NCI-H82 treated with DMSO at 0.1 percent for 48 hours (cell line): ENCODE measurements around the gene IL1R2.

Experiments used
- DNase-seq: peaks from one replicate; lab custom pipeline; 2025; ENCODE audit not compliant: unreplicated experiment; lab: John Stamatoyannopoulos, UW

IL1R2 gene

GRCh38 chr2:102037681-102038080 lies 45.9 kb downstream of the IL1R2 start:
- no peak for DNase-seq

GRCh38 chr2:102040229-102040628 lies 48.5 kb downstream of the IL1R2 start:
- no peak for DNase-seq

DNA sequence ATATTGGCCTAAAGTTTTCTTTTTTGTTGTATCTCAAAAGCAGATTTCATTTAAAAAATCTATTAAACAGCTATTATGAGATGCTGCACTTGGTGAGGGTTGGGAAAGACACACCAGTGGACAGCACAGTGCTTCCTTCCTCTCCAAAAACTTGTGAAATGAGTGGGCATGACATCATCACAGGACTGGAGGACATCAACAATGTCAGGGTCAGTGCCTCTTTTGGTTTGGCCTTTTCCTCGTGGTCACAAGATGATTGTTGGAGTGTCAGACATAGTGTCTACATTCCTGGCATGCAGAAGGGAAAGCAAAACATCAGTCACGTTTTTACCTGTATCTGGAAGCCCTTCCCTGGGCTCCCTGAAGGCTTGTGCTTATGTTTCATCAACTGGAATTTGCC lies 49.6 kb downstream of the IL1R2 start:
- no peak for DNase-seq

- no peak for DNase-seq
Observed at GRCh38 chr2:102042196-102043081, 50.7 kb downstream of the IL1R2 start.

DNA sequence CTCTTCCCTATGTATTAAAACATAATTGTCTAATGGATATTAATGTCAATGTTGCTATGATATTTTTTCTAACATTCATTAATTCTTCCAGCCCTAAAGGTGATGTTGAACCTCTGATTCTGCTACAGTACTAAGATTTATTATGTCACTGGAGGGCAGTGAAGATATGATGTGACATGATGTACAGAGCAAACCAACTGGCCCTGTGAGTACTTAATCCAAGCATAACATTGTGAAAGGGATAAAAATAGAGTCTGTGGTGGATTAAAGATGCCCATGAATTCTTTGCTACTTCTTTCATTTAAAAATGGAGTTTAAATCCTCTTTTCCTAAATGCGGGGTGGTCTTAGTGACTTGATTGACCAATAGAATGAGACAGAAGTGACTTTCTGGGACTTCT lies 51.8 kb downstream of the IL1R2 start:
- no peak for DNase-seq

- no peak for DNase-seq
Observed at GRCh38 chr2:102044235-102044896, 52.6 kb downstream of the IL1R2 start.

DNA sequence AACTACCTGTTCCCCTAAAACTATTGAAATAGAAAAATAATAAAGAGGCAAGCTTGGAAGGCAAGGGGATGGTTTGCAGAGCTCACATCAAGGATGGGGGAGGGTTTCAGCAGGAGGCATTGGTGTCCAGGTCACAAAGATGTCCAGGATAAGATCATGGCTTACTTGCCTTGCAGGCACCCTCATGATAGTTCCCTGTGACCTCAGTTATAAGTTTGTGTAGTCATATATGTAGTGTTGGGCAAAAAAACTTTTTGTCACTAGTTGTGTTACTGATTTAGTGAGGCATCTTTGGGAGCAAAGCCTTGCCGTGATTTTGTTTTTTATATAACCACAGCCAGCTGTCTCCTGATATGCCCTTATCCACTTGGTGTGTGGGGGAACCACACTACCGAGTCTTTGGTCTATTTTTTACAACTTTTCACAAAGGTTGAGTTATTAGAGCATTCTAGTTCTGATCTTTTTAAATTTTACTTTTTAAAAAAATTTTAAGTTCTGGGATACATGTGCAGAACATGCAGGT lies 53.3 kb downstream of the IL1R2 start:
- DNase-seq = no peak

DNA sequence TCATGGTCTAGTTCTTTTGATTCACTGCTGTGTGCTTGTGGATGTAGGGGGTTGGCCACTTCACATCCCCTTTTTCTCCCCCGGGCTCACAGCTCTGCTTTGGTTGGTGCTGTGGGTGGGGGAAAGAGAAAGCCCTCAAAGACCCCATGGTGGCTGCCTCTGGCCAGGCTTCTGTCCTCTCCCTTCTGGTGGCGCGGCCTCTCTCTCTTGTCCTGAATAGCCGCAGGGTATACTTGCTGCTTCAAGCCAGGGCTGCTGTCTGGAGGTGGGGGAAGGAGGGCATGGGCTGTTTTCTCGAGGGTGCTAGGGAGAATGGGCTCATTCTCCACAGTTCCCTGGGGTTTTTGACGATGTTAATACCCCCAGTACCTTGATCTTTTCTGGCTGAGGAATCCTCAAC lies 53.9 kb downstream of the IL1R2 start:
- DNase-seq = no peak

- no peak for DNase-seq
Observed at GRCh38 chr2:102046135-102046986, 54.6 kb downstream of the IL1R2 start.

DNA sequence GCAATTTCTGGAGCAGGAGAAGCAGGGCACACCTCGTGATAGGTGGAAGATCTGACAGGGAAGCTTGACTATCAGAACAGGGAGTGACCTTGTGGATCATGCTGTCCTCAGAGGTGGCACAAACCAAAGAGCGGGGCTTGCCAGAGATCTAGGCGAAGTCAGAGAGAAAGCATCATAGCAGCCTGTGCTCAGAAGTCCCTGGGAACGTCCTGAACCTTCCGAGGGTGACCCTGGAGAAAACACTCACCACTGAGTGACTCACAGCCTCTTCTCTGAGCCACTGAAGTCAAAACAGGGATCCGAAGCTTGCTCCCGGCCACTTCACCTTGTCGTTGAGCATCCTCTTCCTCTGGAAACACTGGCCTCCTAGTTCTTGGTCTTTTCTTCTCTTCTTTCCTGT lies 56.7 kb downstream of the IL1R2 start:
- DNase-seq = no peak

GRCh38 chr2:102049756-102050443 lies 58.1 kb downstream of the IL1R2 start:
- no peak for DNase-seq

DNA sequence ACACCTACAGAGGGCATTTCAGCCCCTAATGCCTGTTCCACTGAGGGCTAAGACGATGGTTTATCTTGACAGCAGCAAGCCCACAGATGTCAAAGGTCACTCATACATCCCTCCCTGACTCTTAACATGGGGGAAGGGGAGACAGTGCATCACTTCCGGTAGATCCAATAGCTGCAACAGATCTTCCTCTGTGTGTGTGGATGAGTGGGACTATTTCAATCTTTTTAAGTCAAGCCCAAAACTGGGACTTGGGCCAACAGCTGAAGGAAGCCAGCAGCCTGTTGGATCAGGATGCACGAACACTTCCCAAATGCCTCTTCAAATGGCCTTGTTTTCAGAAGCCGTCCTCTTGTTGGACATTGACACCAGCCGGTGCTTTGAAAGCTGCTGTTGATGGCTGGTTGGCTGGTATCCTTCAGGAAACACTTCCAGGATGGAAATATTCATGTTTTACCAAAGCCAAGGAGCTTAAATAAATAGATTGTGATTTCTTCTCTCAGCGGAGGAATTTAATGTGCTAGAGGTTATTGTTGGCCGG lies 59.2 kb downstream of the IL1R2 start:
- DNase-seq = no peak

GRCh38 chr2:102051692-102052277 lies 60.0 kb downstream of the IL1R2 start:
- no peak for DNase-seq

DNA sequence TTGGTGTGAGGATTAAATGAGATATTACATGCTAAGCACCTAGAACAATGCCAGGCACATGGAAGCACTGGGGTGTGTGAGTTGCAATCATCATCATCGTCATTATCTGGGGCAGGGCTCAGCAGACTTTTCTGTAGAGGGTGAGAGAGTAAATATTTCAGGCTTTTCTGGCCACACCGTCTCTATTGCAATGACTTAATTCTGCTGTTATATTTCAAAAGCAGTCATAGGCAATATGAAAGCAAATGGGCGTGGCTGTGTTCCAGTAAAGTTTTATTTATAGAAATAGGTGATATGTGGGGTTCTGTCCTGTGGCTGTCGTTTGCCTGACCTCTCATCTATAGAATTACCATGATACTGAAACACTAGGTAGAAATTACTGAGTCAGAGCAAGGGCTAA lies 60.6 kb downstream of the IL1R2 start:
- no peak for DNase-seq

DNA sequence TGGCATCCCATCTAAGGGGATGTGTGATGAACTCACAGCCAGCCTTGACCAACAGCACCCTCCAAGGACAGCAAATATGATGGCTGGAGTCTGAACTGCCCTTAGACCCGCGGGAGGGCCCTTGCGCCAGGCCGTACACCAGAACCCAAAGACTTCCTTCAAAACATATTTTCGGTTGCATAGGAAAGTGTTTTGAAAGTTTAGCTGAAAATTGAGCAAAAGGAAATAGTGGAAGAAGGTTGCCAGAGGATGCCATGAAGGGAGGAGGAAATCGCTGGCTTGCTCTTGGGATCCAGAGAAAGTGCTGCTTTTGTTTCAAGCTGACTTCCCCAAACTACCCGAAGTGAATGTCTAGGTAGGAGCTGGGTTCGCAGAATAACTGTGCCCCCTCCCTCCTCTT lies 61.3 kb downstream of the IL1R2 start:
- no peak for DNase-seq

DNA sequence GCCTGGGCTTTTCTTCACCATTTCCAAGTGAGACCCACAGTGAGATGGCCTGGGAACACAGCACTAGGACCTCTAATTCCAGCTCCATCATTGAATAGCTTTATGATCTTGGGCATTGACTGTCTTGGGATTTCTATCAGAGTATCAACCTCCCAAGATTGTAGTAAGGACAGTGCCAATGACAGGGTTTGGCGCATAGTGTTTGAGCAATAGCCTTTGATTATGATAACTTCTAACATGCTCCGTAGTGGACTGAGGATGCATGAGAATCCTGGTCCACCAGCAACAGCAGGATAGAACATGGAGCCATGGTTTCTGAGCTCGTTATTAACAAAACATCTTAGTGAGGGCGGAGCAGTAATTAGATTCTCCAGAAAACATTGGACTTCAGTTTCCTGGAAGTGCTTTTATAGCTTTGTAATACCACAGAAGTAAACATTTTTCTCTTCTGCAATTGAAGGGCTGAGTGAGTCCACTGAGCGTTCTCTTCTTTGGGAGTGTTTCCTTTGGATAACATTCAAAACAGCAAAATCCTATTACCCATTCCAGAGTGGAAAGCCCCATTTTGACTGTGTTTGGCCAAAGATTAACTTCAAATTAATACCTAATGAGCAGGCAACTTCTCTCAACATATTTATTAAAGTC lies 63.7 kb downstream of the IL1R2 start:
- no peak for DNase-seq

GRCh38 chr2:102056079-102056581 lies 64.4 kb downstream of the IL1R2 start:
- no peak for DNase-seq

DNA sequence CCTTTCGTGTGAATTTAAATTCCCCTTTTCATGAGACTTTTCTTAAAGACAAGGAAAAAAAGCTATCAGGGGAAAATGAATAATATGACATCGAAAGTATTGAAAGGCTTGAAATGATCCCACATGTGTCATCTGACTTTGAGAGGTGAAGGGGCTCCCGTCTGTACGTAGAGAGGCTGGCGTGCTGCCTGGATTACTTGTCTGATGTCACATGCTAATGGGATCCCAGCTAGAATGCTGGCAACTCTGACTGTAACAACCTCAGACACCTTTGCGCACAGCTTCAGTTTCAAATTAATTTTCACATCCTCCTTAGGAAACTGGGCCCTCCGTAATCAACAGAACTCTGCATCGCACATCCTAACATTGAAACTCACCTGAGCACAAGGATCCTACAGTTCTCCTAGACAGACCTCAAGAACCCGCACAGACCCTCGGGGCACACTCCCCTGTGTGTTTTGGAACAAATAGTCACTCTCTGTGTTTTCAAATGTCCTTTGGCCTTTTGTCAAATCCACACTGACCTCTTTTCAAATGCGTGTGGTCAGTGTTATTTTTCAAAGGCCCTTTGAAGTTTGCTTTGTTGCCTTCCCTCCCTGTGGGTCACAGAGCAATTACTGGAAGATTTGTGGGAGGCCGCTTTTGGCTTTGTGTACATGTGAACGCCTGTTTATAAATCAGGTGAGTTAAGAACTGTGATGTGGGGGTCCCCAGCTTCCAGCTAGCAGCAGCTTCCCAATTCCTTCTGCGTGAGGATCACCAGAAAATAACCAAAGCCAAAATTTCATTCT lies 65.9 kb downstream of the IL1R2 start:
- no peak for DNase-seq
